H9 (cell line): ENCODE data around the gene METTL14. TPM values are rescaled to one million over a fixed set of nuclear protein-coding genes. Genes with fewer than 3 reads are reported as not detected.
A peak's percentile ranks its signal among the peaks of the same experiment; 100 is the strongest.
"Not testable (repeated sequence)": the region's sequence is repeated elsewhere in the genome, so short reads cannot be mapped to it uniquely, and the experiment has no call there.

ENCODE experiments used
- DNase-seq: peaks from one replicate; pipeline ENCODE4 v3.0.0-alpha.2; 2017
- H2AFZ ChIP-seq: one replicate; pipeline ENCODE4 v1.6.1; 2013; ENCODE audit warnings: mild to moderate bottlenecking, low read length, control low read depth, moderate library complexity
- H2AK5ac ChIP-seq: 2 replicates; pipeline ENCODE4 v1.6.1; 2013; ENCODE audit warnings: low read length, control low read depth, mixed read lengths; ENCODE audit not compliant: insufficient read length
- H2BK120ac ChIP-seq: one replicate; pipeline ENCODE4 v1.6.1; 2013; ENCODE audit warnings: low read depth, mild to moderate bottlenecking, low read length, control low read depth, inconsistent platforms; ENCODE audit not compliant: poor library complexity, severe bottlenecking
- H2BK12ac ChIP-seq: 2 replicates; pipeline ENCODE4 v1.6.1; 2013; ENCODE audit warnings: low read length, control low read depth, mixed read lengths, low read depth; ENCODE audit not compliant: insufficient read length
- H2BK15ac ChIP-seq: 2 replicates; pipeline ENCODE4 v1.6.1; 2013; ENCODE audit warnings: low read depth, low read length, control low read depth
- H2BK20ac ChIP-seq: one replicate; pipeline ENCODE4 v1.6.1; 2013; ENCODE audit warnings: low read depth, mild to moderate bottlenecking, low read length, control low read depth, inconsistent platforms; ENCODE audit not compliant: poor library complexity, severe bottlenecking
- H2BK5ac ChIP-seq: 2 replicates; pipeline ENCODE4 v1.6.1; 2013; ENCODE audit warnings: low read length, control low read depth, mixed read lengths; ENCODE audit not compliant: insufficient read length
- H3K14ac ChIP-seq: 2 replicates; pipeline ENCODE4 v1.6.1; 2013; ENCODE audit warnings: low read length, control low read depth; ENCODE audit not compliant: insufficient read depth
- H3K18ac ChIP-seq: 2 replicates; pipeline ENCODE4 v1.6.1; 2013; ENCODE audit warnings: low read depth, mild to moderate bottlenecking, mixed read lengths, low read length, control low read depth; ENCODE audit not compliant: insufficient read length
- H3K23ac ChIP-seq: 2 replicates; pipeline ENCODE4 v1.6.1; 2013; ENCODE audit warnings: low read length, control low read depth, mixed read lengths, low read depth; ENCODE audit not compliant: insufficient read length
- H3K23me2 ChIP-seq: 2 replicates; pipeline ENCODE4 v1.6.1; 2013; ENCODE audit warnings: low read depth, mild to moderate bottlenecking, mixed read lengths, low read length, control low read depth; ENCODE audit not compliant: insufficient read length, poor library complexity, severe bottlenecking
- H3K27ac ChIP-seq: 2 replicates; pipeline ENCODE4 v1.5.1; 2013; ENCODE audit warnings: low read length, control low read depth, mixed read lengths, low read depth; ENCODE audit not compliant: insufficient read length
- H3K27me3 ChIP-seq: 2 replicates; pipeline ENCODE4 v1.6.1; 2013; ENCODE audit warnings: low read length, control low read depth, inconsistent platforms; ENCODE audit not compliant: insufficient read depth
- H3K4ac ChIP-seq: 2 replicates; pipeline ENCODE4 v1.6.1; 2013; ENCODE audit warnings: low read depth, mild to moderate bottlenecking, control low read depth, inconsistent platforms, low read length, moderate library complexity
- H3K4me1 ChIP-seq: 2 replicates; pipeline ENCODE4 v1.6.1; 2013; ENCODE audit warnings: low read length, control low read depth, inconsistent platforms; ENCODE audit not compliant: insufficient read depth
- H3K4me2 ChIP-seq: 2 replicates; pipeline ENCODE4 v1.6.1; 2013; ENCODE audit warnings: low read length, control low read depth, mixed read lengths; ENCODE audit not compliant: insufficient read length, insufficient read depth
- H3K56ac ChIP-seq: 2 replicates; pipeline ENCODE4 v1.6.1; 2013; ENCODE audit warnings: low read depth, mild to moderate bottlenecking, mixed read lengths, low read length, control low read depth; ENCODE audit not compliant: insufficient read length
- H3K79me1 ChIP-seq: 2 replicates; pipeline ENCODE4 v1.6.1; 2013; ENCODE audit warnings: low read depth, mild to moderate bottlenecking, moderate library complexity, low read length, control low read depth, inconsistent platforms; ENCODE audit not compliant: insufficient read depth, poor library complexity, severe bottlenecking
- H3K79me2 ChIP-seq: 2 replicates; pipeline ENCODE4 v1.6.1; 2013; ENCODE audit warnings: low read length, control low read depth, inconsistent platforms; ENCODE audit not compliant: insufficient read depth
- H3K9ac ChIP-seq: 2 replicates; pipeline ENCODE4 v1.6.1; 2013; ENCODE audit warnings: low read length, control low read depth, mixed read lengths; ENCODE audit not compliant: insufficient read length; ENCODE audit errors: extremely low read depth
- H3K9me3 ChIP-seq: one replicate; pipeline ENCODE4 v1.6.1; 2013; ENCODE audit warnings: low read depth, low read length, inconsistent platforms; ENCODE audit not compliant: control insufficient read depth
- H3T11ph ChIP-seq: one replicate; pipeline ENCODE4 v1.6.1; 2013; ENCODE audit warnings: mild to moderate bottlenecking, low read length, control low read depth, inconsistent platforms
- H4K20me1 ChIP-seq: one replicate; pipeline ENCODE4 v1.6.1; 2013; ENCODE audit not compliant: control insufficient read depth, insufficient read length, insufficient read depth
- H4K5ac ChIP-seq: 2 replicates; pipeline ENCODE4 v1.6.1; 2013; ENCODE audit warnings: low read depth, mild to moderate bottlenecking, mixed read lengths, low read length, control low read depth; ENCODE audit not compliant: insufficient read length
- H4K8ac ChIP-seq: replicated peaks from 2 replicates; pipeline ENCODE4 v1.6.1; 2013; ENCODE audit warnings: low read length, control low read depth, mixed read lengths, low read depth; ENCODE audit not compliant: insufficient read length
- H4K91ac ChIP-seq: 2 replicates; pipeline ENCODE4 v1.6.1; 2013; ENCODE audit warnings: low read depth, mild to moderate bottlenecking, moderate library complexity, mixed read lengths, low read length, control low read depth; ENCODE audit not compliant: insufficient read length
- H3K27ac Mint-ChIP-seq, 3 experiments: 2 replicates in 2 of 3; 3 replicates in 1 of 3; pipeline ENCODE4 v1.8.0; 2020 to 2021; ENCODE audit warnings: mixed read lengths in 3 of 3, mild to moderate bottlenecking in 1 of 3, moderate library complexity in 1 of 3
- H3K27me3 Mint-ChIP-seq: 2 replicates; pipeline ENCODE4 v1.8.0; 2021; ENCODE audit warnings: low read depth, mild to moderate bottlenecking, moderate library complexity, mixed read lengths
- H3K36me3 Mint-ChIP-seq, 3 experiments: 2 replicates in 2 of 3; 3 replicates in 1 of 3; pipeline ENCODE4 v1.8.0; 2020 to 2021; ENCODE audit warnings: low read depth in 3 of 3, mixed read lengths in 3 of 3; ENCODE audit not compliant: insufficient read depth in 1 of 3
- H3K4me1 Mint-ChIP-seq, 2 experiments: 2 replicates each; pipeline ENCODE4 v1.8.0; 2020; ENCODE audit warnings: mixed read lengths in 2 of 2
- H3K4me3 Mint-ChIP-seq, 2 experiments: 2 replicates in 1 of 2; 3 replicates in 1 of 2; pipeline ENCODE4 v1.8.0; 2020 to 2021; ENCODE audit warnings: mild to moderate bottlenecking in 2 of 2, mixed read lengths in 2 of 2, moderate library complexity in 1 of 2
- H3K9me3 Mint-ChIP-seq, 2 experiments: 2 replicates in 1 of 2; 3 replicates in 1 of 2; pipeline ENCODE4 v1.8.0; 2020; ENCODE audit warnings: mild to moderate bottlenecking in 2 of 2, mixed read lengths in 2 of 2, moderate library complexity in 1 of 2
- WGBS: extraction: QIAGEN DNeasy Blood & Tissue Kit; methylation state at CpG from one replicate; pipeline ENCODE4 v1.1.7; 2013; ENCODE audit warnings: missing lambda C conversion rate, low lambda C conversion rate, mixed read lengths; ENCODE audit not compliant: insufficient read length; ENCODE audit errors: extremely low coverage; 5-methylcytosine and 5-hydroxymethylcytosine counted together
- long read RNA-seq: library from polyadenylated mRNA; unstranded; transcript quantifications from one replicate; pipeline ENCODE4 v2.0.0, GENCODE V29; 2020
- total RNA-seq: library from RNA; stranded (reverse); gene quantifications from 2 replicates; pipeline ENCODE4 v1.2.1, GENCODE V29; 2021
- TF ChIP-seq, protein P1 (sequence below): fragments of 200-600 bp; sonication (generic); conservative IDR thresholded peaks from 3 replicates; pipeline ENCODE4 v1.8.0; 2021; ENCODE audit warnings: antibody characterized with exemption, mild to moderate bottlenecking

METTL14 gene
- total RNA-seq: 52.7 and 53.3 TPM in 2 replicates
- long read RNA-seq, full-length matches to known transcripts: 108 of 127 reads
- long read RNA-seq, partial matches to known transcripts: 6 of 127 reads
- long read RNA-seq, other reads (novel, unspliced or antisense): 13 of 127 reads

DNA sequence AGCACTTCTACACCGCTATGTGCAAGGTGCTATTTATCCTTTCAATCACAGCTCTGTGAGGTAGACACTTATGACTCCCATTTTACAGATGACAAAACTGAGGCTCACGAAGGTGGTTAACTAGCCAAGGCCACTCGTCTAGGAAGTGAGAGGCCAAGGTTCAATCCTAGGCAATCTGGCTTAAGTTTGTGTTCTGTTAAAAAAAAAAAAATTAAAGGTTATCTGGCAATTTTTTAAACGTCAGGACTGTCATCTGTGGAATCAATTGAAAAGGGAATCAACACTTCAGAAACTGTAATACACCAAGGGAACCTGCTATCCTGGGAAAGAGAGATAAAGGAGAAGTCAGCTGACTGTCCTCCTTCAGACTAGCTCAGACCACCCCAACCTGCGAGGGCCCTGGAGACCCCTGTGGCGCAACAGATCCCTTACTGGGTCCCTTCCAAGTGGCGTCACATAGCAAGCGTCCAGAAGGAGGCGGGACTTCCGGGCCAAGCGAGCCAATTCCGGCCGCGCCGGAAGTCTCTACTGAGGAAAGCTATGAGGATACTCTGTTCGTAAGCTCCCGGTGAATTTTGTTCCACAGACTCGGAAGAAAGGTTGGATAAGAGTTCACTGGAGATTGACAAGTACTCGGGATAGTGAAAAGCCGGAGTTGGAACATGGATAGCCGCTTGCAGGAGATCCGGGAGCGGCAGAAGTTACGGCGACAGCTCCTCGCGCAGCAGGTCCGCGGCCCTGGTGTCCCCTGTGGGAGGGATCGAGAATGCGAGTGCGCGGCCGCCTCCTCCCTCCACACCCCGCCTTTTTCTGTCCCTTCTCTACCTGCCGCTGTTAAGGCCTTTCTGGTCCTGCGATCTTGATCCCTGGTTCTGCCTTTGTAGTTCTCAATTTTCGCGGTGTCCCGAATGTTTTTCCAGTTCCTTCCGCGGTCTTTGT, at the start of gene METTL14:
Gene METTL14, plus strand, starts transcription at position 520 of the 939 bp plus-strand sequence. Its CDS starts 143 bp downstream, at position 663.
- Mint-ChIP-seq H3K27me3 (no peaks in the 10 kb centered on the region), H3K27ac (peak within 1 kb of the TSS; percentile 92 to 99 (median 98)), H3K9me3 (no peaks in the 10 kb centered on the region), H3K4me1 (peaks cover 15 to 16% of the 10 kb centered on the region in 2 experiments), H3K4me3 (peak within 1 kb of the TSS; percentile 96 to 98), H3K36me3 (peaks cover 6 to 17% (median 12%) of the 10 kb centered on the region in 3 experiments; a peak in 6 of 7 replicates)
- Histone ChIP-seq H3K18ac (no peak within 1 kb of the TSS), H3K14ac (no peak within 1 kb of the TSS), H2BK5ac (no peak within 1 kb of the TSS), H4K8ac (no peak within 1 kb of the TSS), H4K20me1 (no peaks in the 10 kb centered on the region), H3K56ac (no peak within 1 kb of the TSS), H3K9me3 (no peaks in the 10 kb centered on the region), H2BK20ac (no peak within 1 kb of the TSS), H3K27me3 (no peaks in the 10 kb centered on the region), H3K79me2 (peaks cover 7% of the 10 kb centered on the region; the same call in 1 of the 2 replicates), H2AFZ (no peak within 1 kb of the TSS), H2BK120ac (no peak within 1 kb of the TSS), H4K91ac (no peak within 1 kb of the TSS), H2AK5ac (no peak within 1 kb of the TSS), H2BK12ac (no peak within 1 kb of the TSS), H3K4ac (no peak within 1 kb of the TSS), H4K5ac (no peak within 1 kb of the TSS), H3K27ac (no peak within 1 kb of the TSS), H3K79me1 (no peaks in the 10 kb centered on the region), H3K4me1 (0 out of 2 replicates have a peak, but pooled peaks cover 3% of the 10 kb centered on the region), H3K23me2 (no peaks in the 10 kb centered on the region), H3K23ac (no peak within 1 kb of the TSS), H2BK15ac (no peak within 1 kb of the TSS), H3T11ph (no peak within 1 kb of the TSS), H3K4me2 (peak within 1 kb of the TSS; percentile 71), H3K9ac (peak within 1 kb of the TSS; percentile 90)
- TF ChIP-seq, protein P1, sequence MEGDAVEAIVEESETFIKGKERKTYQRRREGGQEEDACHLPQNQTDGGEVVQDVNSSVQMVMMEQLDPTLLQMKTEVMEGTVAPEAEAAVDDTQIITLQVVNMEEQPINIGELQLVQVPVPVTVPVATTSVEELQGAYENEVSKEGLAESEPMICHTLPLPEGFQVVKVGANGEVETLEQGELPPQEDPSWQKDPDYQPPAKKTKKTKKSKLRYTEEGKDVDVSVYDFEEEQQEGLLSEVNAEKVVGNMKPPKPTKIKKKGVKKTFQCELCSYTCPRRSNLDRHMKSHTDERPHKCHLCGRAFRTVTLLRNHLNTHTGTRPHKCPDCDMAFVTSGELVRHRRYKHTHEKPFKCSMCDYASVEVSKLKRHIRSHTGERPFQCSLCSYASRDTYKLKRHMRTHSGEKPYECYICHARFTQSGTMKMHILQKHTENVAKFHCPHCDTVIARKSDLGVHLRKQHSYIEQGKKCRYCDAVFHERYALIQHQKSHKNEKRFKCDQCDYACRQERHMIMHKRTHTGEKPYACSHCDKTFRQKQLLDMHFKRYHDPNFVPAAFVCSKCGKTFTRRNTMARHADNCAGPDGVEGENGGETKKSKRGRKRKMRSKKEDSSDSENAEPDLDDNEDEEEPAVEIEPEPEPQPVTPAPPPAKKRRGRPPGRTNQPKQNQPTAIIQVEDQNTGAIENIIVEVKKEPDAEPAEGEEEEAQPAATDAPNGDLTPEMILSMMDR: no peak
- peak; percentile 97 for DNase-seq
- no CpG with 5 or more reads among the region's 42 CpGs for WGBS

DNA sequence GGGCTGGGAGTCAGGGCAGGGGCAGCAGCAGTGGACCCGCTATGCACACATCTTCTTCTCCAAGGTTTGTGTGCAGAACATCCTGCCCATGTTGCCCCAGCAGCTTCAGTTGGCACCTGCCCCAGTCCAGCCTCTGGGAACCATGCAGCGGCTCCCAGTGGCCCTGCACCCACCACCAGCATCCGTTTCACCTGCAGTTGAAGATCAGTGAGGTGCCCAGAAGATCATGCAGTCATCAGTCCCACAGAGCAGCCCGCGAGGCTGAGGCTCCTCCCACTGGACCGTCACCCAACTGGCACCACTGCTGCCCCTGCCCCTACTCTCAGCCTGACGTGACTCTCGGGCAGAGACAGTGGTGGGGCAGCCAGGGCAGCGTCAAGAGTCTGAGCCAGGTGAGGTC, 49.1 kb upstream of the METTL14 start:
- not testable (repeated sequence) for H3K4me3 Mint-ChIP-seq, H4K91ac ChIP-seq, H3K9me3 ChIP-seq, H3K23me2 ChIP-seq, H3K9me3 Mint-ChIP-seq, H3K27ac ChIP-seq, H3K79me2 ChIP-seq, H3K79me1 ChIP-seq, H2AK5ac ChIP-seq, H3K56ac ChIP-seq, H3K9ac ChIP-seq, H2BK20ac ChIP-seq, H3K14ac ChIP-seq, H2AFZ ChIP-seq, H2BK15ac ChIP-seq, H4K5ac ChIP-seq, H3K27me3 Mint-ChIP-seq, H2BK120ac ChIP-seq, H3K27ac Mint-ChIP-seq, H2BK5ac ChIP-seq, H4K8ac ChIP-seq, H3K4me2 ChIP-seq, H3K18ac ChIP-seq, H3K23ac ChIP-seq, H3K4me1 ChIP-seq, H3K27me3 ChIP-seq, H2BK12ac ChIP-seq, DNase-seq, H3T11ph ChIP-seq, H3K4me1 Mint-ChIP-seq, H3K4ac ChIP-seq, H4K20me1 ChIP-seq
- no CpG with 5 or more reads among the region's 9 CpGs for WGBS
- H3K36me3 Mint-ChIP-seq: peaks cover 13 to 25% (median 19%) of the 10 kb centered on the region in 3 experiments
